Rectal smooth muscle tissue (tissue), 1 donor: Measurements from ENCODE around the gene PGAM4.
"Not testable (repeated sequence)": the region's sequence is repeated elsewhere in the genome, so short reads cannot be mapped to it uniquely, and the experiment has no call there.

Experiments
- H3K27ac ChIP-seq: one replicate; pipeline ENCODE4 v1.7.0; 2013; ENCODE audit warnings: low read depth, low read length, inconsistent platforms
- H3K27me3 ChIP-seq: one replicate; pipeline ENCODE4 v1.7.0; 2013; ENCODE audit warnings: low read length; ENCODE audit not compliant: control insufficient read depth, insufficient read depth
- H3K36me3 ChIP-seq: one replicate; pipeline ENCODE4 v1.7.0; 2013; ENCODE audit warnings: low read length; ENCODE audit not compliant: control insufficient read depth, insufficient read depth
- H3K4me1 ChIP-seq: one replicate; pipeline ENCODE4 v1.7.0; 2013; ENCODE audit warnings: low read length; ENCODE audit not compliant: control insufficient read depth, insufficient read depth
- H3K4me3 ChIP-seq: one replicate; pipeline ENCODE4 v1.7.0; 2013; ENCODE audit warnings: low read length
- H3K9ac ChIP-seq: one replicate; pipeline ENCODE4 v1.7.0; 2013; ENCODE audit warnings: low read length

PGAM4 gene

GRCh38 chrX:77919370-77919769 is 50.1 kb downstream of the PGAM4 start:
- H3K36me3 ChIP-seq, H3K4me3 ChIP-seq, H3K27ac ChIP-seq, H3K4me1 ChIP-seq, H3K9ac ChIP-seq, H3K27me3 ChIP-seq: not testable (repeated sequence)

- Histone ChIP-seq H3K27ac (no peak overlapping the region), H3K4me1 (no peaks in the 10 kb centered on the region), H3K36me3 (no peaks in the 10 kb centered on the region), H3K4me3 (no peak overlapping the region), H3K9ac (no peak overlapping the region), H3K27me3 (no peaks in the 10 kb centered on the region)
Observed at GRCh38 chrX:77918568-77918967, 50.9 kb downstream of the PGAM4 start.
